Peyer's patch (tissue), 4 donors: ENCODE results near the gene RAB28.

Source experiments
- CTCF ChIP-seq, 6 experiments: fragments of 450-650 bp in 4 of 6; fragments of 200-600 bp in 2 of 6; sonication (generic) in 1 of 6; IDR thresholded peaks; one replicate each; pipeline ENCODE4 v1.5.1; 2017 to 2019; ENCODE audit warnings: antibody characterized with exemption in 6 of 6, mild to moderate bottlenecking in 3 of 6, moderate library complexity in 1 of 6
- POLR2A ChIP-seq, 2 donors: fragments of 450-650 bp; IDR thresholded peaks; one replicate each; pipeline ENCODE4 v1.5.1; 2017; ENCODE audit warnings: antibody characterized with exemption in 2 of 2, mild to moderate bottlenecking in 2 of 2, moderate library complexity in 2 of 2

- TF ChIP-seq CTCF (IDR thresholded peaks at IDR 0.05) (peak in 1 of 6 experiments; percentile 15), POLR2A (IDR thresholded peaks at IDR 0.05) (no peak)
Observed at GRCh38 chr4:13484749-13485221, 645 bp upstream of the RAB28 start.
